ENCODE data around the gene PFN3. TPM values are rescaled to one million over a fixed set of nuclear protein-coding genes. Genes with fewer than 3 reads are reported as not detected.

Gene PFN3
- total RNA-seq, 2 experiments from 2014 or later = not detected

DNA sequence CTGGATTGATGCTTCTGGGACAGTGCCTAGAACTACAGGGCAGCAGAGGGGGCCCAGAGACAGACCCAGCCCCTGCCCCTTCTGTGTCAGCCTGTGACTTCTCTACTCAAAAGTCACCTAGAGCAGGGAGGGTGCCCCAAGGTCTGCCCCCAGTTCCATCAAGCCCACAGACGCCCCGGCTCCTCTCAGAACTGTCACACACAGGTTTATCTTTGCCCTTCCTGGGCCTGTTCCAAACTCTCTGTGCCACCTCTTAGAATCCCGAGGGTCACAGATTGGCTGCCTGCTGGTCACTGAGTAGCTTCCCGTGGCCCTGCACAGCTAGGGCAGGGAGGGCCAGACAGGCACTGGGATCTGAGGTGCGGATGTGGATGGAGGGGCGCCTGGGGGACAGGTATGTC, 41.0 kb downstream of the PFN3 start:
- peak overlapping the region; percentile 99 for H3K4me3 ChIP-seq (ENCODE audit: low read length)
- no peaks in the 10 kb centered on the region for H3K27me3 Mint-ChIP-seq

DNA sequence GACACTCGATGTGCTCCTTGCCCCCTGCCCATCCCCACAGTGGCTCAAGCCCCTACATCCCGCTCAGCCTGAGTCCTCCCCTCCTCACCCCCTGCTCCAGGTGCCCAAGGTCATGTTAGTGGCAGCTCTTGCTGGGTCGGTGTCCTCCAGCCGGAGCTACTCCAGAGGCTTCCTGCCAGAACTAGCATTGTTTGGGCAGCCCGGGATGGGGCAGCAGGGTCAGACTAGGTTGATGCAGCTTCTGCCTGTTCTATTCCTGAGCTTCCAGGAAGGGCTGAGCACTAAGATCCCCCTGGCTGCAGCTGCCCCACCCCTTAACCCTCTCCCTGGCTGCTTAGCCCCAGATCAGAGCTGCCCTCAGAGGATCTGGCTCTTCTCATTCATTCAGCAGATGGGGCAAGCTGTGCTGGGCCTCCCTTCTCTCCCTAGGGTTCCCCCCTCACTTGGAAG, 42.1 kb downstream of the PFN3 start:
- Mint-ChIP-seq H3K9me3 (no peaks in the 10 kb centered on the region), H3K27me3 (no peaks in the 10 kb centered on the region), H3K4me3 (peak overlapping the region; percentile 82), H3K36me3 (ENCODE audit: low read depth) (peaks cover 36% of the 10 kb centered on the region), H3K27ac (peak overlapping the region; percentile 83), H3K4me1 (ENCODE audit: low read depth) (peaks cover 87% of the 10 kb centered on the region)
- TF ChIP-seq, protein P1, sequence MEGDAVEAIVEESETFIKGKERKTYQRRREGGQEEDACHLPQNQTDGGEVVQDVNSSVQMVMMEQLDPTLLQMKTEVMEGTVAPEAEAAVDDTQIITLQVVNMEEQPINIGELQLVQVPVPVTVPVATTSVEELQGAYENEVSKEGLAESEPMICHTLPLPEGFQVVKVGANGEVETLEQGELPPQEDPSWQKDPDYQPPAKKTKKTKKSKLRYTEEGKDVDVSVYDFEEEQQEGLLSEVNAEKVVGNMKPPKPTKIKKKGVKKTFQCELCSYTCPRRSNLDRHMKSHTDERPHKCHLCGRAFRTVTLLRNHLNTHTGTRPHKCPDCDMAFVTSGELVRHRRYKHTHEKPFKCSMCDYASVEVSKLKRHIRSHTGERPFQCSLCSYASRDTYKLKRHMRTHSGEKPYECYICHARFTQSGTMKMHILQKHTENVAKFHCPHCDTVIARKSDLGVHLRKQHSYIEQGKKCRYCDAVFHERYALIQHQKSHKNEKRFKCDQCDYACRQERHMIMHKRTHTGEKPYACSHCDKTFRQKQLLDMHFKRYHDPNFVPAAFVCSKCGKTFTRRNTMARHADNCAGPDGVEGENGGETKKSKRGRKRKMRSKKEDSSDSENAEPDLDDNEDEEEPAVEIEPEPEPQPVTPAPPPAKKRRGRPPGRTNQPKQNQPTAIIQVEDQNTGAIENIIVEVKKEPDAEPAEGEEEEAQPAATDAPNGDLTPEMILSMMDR (IDR thresholded peaks at IDR 0.05) = no peak
- Histone ChIP-seq H3K9me3 (ENCODE audit: control insufficient read depth in 1 of 2, insufficient read depth in 1 of 2, low read length in 2 of 2) (no peaks in the 10 kb centered on the region), H3K4me1 (ENCODE audit: insufficient read depth, low read length) (peaks cover 86% of the 10 kb centered on the region), H3K27ac (ENCODE audit: low read depth in 1 of 2, low read length in 2 of 2) (peak overlapping the region; percentile 78 to 80), H3K27me3 (ENCODE audit: control insufficient read depth in 1 of 2, insufficient read depth in 2 of 2, low read length in 2 of 2) (no peaks in the 10 kb centered on the region), H3K36me3 (ENCODE audit: insufficient read depth, low read length) (peaks cover 16% of the 10 kb centered on the region), H3K4me3 (ENCODE audit: low read length) (peak overlapping the region; percentile 99)
- DNase-seq = peak in 1 of 14 experiments; percentile 25
- POLR2A ChIA-PET = interaction anchor here (1.0 to 6.2 kb wide), 7 partner anchors 8 to 143 kb away, joined by 3 to 51 read pairs (median 3); partner anchors contain the start of gene GRK6
- ATAC-seq (ENCODE audit: poor library complexity) = no peak
- intact Hi-C loops (cut with DNase I, micrococcal nuclease) = loop anchor here (5.0 to 10.0 kb wide), 2 partner anchors 46 to 974 kb away; partner anchors contain the start of genes HIGD2A (in 1 of the 2), MXD3 (in 1 of the 2) and NOP16 (in 1 of the 2)
- CTCF ChIA-PET = interaction anchor here (1.1 to 5.0 kb wide), 4 partner anchors 11 to 45 kb away, joined by 3 to 31 read pairs (median 8); no protein-coding TSS in a partner anchor

More for the DNA sequence above, 41.0 kb downstream of the PFN3 start:
- POLR2A ChIA-PET = interaction anchor here (1.2 to 6.2 kb wide), 2 partner anchors 8 to 12 kb away, joined by 3 to 51 read pairs; partner anchors contain the start of gene LMAN2
- DNase-seq (no peak), ATAC-seq (ENCODE audit: poor library complexity) (no peak)
- CTCF ChIA-PET = interaction anchor here (0.9 kb wide), 1 partner anchor 10 kb away, joined by 6 read pairs; no protein-coding TSS in a partner anchor
- Mint-ChIP-seq H3K36me3 (ENCODE audit: low read depth) (peaks cover 41% of the 10 kb centered on the region), H3K4me1 (ENCODE audit: low read depth) (peaks cover 93% of the 10 kb centered on the region), H3K9me3 (no peaks in the 10 kb centered on the region), H3K27ac (peak overlapping the region; percentile 83), H3K4me3 (peak overlapping the region; percentile 82)
- no peaks in the 10 kb centered on the region for H3K27me3 ChIP-seq (ENCODE audit: control insufficient read depth in 1 of 2, insufficient read depth in 2 of 2, low read length in 2 of 2)
- peak overlapping the region; percentile 78 to 80 for H3K27ac ChIP-seq (ENCODE audit: low read depth in 1 of 2, low read length in 2 of 2)
- H3K9me3 ChIP-seq (ENCODE audit: control insufficient read depth in 1 of 2, insufficient read depth in 1 of 2, low read length in 2 of 2) = no peaks in the 10 kb centered on the region
- H3K36me3 ChIP-seq (ENCODE audit: insufficient read depth, low read length) = peaks cover 18% of the 10 kb centered on the region
- TF ChIP-seq, protein P1 (IDR thresholded peaks at IDR 0.05) = no peak
- intact Hi-C loops (cut with DNase I, micrococcal nuclease) = loop anchor here (5.0 to 10.0 kb wide), 2 partner anchors 47 to 975 kb away; partner anchors contain the start of genes HIGD2A (in 1 of the 2), MXD3 (in 1 of the 2) and NOP16 (in 1 of the 2)
- H3K4me1 ChIP-seq (ENCODE audit: insufficient read depth, low read length) = peaks cover 97% of the 10 kb centered on the region

DNA sequence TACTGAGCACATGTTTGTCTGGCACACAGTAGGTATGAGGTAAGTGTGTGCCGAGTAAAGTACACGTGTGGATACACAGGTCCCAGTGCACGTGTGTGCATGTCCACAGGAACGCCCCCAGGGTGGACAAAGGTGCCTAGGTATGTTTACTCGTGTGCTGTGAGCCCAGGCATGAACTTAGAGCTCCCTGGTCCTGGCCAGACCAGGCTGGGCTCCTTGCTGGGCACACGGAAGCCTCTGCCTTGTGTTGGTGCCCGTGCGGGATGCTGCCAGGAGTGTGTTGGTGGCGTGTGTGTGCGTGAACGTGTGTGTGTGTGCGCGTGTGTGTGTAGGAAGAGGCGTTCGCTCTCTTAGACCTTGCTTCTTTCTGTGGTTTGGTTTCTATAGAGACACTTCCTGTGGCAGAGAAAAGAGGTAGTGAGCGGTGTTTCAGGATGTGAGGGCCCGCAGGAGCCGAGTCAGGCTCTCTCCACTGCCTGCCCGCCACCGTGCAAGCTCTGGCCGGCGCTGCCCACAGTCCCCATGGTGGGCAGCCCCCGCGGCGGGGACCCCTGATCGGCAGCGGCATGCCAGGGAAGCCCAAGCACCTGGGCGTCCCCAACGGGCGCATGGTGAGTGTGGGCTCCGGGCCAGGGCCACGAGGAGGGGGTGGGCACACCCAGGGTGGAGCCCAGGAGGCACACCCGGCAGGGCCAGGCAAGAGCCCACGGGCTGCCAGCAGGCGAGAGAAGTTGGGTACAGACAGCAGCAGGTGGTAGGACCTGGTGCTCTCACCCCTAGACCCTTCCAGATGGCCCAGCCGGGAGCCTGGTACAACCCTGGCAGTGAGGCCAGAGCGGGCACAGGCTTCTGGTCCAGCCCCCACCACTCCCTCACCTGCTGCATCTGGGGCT, 42.8 kb downstream of the PFN3 start, which contains the start of gene RGS14:
Gene RGS14, plus strand, starts transcription at position 466 of the 893 bp plus-strand sequence. Its CDS starts 101 bp downstream, at position 567.
- Mint-ChIP-seq H3K27me3 (no peaks in the 10 kb centered on the region), H3K9me3 (no peaks in the 10 kb centered on the region), H3K27ac (peak within 1 kb of the TSS; percentile 83), H3K4me1 (ENCODE audit: low read depth) (peaks cover 81% of the 10 kb centered on the region), H3K4me3 (peak within 1 kb of the TSS; percentile 82), H3K36me3 (ENCODE audit: low read depth) (peaks cover 32% of the 10 kb centered on the region)
- Histone ChIP-seq H3K36me3 (ENCODE audit: insufficient read depth, low read length) (peaks cover 16% of the 10 kb centered on the region), H3K27ac (ENCODE audit: low read depth in 1 of 2, low read length in 2 of 2) (peak within 1 kb of the TSS; percentile 78 to 80), H3K9me3 (ENCODE audit: control insufficient read depth in 1 of 2, insufficient read depth in 1 of 2, low read length in 2 of 2) (no peaks in the 10 kb centered on the region), H3K4me3 (ENCODE audit: low read length) (peak within 1 kb of the TSS; percentile 99), H3K27me3 (ENCODE audit: control insufficient read depth in 1 of 2, insufficient read depth in 2 of 2, low read length in 2 of 2) (no peaks in the 10 kb centered on the region), H3K4me1 (ENCODE audit: insufficient read depth, low read length) (peaks cover 79% of the 10 kb centered on the region)
- POLR2A ChIA-PET = interaction anchor here (1.0 to 6.2 kb wide), 7 partner anchors 9 to 144 kb away, joined by 3 to 51 read pairs (median 3); partner anchors contain the start of gene GRK6
- peak; percentile 91 for ATAC-seq (ENCODE audit: poor library complexity)
- TF ChIP-seq, protein P1 (IDR thresholded peaks at IDR 0.05) = no peak
- DNase-seq = peak; percentile 55 to 93 (median 70)
- CTCF ChIA-PET = interaction anchor here (1.1 to 5.0 kb wide), 4 partner anchors 12 to 46 kb away, joined by 3 to 31 read pairs (median 8); no protein-coding TSS in a partner anchor
- intact Hi-C loops (cut with DNase I, micrococcal nuclease) = loop anchor here (5.0 to 10.0 kb wide), 2 partner anchors 45 to 973 kb away; partner anchors contain the start of genes HIGD2A (in 1 of the 2), MXD3 (in 1 of the 2) and NOP16 (in 1 of the 2)

All from CD4-positive, alpha-beta T cell (primary cell).